GM12892 (cell line): Measurements from ENCODE around the gene TVP23C.

Experiments
- POLR2AphosphoS5 ChIP-seq: IDR thresholded peaks from 2 replicates; pipeline ENCODE4 v1.6.1; 2011; ENCODE audit warnings: low read depth, low read length, control low read depth
- TAF1 ChIP-seq: IDR thresholded peaks from 2 replicates; pipeline ENCODE4 v1.6.1; 2011; ENCODE audit warnings: low read depth, mild to moderate bottlenecking, control low read depth, low read length, borderline replicate concordance

DNA sequence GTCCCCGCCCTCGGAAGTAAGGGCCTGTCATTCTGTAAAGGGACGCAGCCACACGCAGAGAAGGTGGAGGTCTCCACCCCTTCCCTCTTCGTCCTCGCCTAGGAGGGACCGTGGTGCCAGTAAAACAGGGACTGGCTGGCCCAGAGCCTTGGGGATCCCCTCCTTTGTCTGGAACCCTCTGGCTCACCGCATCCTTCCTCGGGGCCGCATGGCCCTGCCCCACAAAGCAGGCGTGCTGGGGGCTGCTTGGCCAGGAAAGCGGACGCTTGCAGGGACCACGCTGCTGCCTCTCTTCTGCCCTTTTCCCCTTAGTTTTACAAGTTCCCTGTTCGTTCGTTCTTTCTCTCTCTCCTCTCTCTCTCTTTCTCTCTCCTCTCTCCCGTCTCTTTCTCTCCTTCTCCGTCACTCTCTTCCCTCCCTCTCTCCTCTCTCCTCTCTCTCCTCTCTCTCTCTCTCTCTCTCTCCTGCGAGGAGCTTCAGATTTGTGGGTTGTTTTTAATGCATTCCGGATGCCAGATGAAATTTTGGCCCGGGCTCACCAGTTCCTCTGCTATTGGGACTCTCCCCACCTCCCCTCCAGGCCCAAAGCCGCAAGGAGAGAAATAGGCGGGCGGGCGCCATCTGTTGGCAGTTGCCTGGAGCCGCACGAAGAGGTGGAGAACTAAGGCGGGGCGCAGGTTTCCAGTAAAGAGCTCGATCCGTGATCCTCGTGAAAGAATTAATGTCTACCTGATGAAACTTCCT is 60.7 kb downstream of the TVP23C start:
- no peak for TF ChIP-seq TAF1
- no peak for TF ChIP-seq POLR2AphosphoS5
